ENCODE measurements around the gene GSN. TPM values are rescaled to one million over a fixed set of nuclear protein-coding genes. Genes with fewer than 3 reads are reported as not detected.

GSN gene
- total and polyA plus RNA-seq, 11 donors = 379 to 2,088 (median 689) TPM

DNA sequence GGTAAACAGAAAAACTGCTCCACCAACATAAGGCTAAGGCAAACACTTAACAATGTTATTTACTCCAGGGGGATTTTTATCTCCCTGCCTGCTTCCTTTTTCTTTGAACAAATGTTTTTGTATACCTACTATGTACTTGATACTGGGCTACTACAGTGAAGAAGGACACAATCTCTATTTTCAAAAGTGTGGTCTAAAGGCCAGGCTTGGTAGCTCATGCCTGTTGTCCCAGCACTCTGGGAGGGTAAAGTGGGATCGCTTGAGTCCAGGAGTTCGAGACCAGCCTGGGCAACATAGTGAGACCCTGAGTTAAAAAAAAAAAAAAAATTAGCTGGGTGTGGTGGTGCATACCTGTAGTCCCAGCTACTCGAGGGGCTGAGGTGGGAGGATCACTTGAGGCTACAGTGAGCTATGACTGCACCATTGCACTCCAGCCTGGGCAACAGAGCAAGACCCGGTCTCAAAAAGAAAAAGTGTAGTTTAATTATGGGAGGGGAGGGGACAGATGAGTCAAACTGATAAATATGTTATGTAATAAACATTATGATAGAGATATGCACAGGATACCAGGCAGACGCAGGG lies 98.7 kb downstream of the GSN start:
- peak overlapping the region in 11 of 12 donors; percentile 66 to 88 (median 79) for H3K4me3 ChIP-seq
- intact Hi-C loops (cut with DNase I) = no loop called here
- H3K27ac ChIP-seq = peak overlapping the region in 11 of 12 donors; percentile 91 to 99 (median 97)
- no peak for DNase-seq
- H3K4me1 ChIP-seq = peaks cover 23 to 86% (median 75%) of the 10 kb centered on the region in 12 donors
- H3K27me3 ChIP-seq = no peaks in the 10 kb centered on the region
- TF ChIP-seq POLR2A (IDR thresholded peaks at IDR 0.05) = no peak
- peaks cover 0 to 22% (median 14%) of the 10 kb centered on the region in 9 donors for H3K36me3 ChIP-seq
- WGBS, 4 donors = 60 to 73% (median 66%) methylated on average over 5 of the region's 5 CpGs
- no peaks in the 10 kb centered on the region for H3K9me3 ChIP-seq
- no peak for ATAC-seq

DNA sequence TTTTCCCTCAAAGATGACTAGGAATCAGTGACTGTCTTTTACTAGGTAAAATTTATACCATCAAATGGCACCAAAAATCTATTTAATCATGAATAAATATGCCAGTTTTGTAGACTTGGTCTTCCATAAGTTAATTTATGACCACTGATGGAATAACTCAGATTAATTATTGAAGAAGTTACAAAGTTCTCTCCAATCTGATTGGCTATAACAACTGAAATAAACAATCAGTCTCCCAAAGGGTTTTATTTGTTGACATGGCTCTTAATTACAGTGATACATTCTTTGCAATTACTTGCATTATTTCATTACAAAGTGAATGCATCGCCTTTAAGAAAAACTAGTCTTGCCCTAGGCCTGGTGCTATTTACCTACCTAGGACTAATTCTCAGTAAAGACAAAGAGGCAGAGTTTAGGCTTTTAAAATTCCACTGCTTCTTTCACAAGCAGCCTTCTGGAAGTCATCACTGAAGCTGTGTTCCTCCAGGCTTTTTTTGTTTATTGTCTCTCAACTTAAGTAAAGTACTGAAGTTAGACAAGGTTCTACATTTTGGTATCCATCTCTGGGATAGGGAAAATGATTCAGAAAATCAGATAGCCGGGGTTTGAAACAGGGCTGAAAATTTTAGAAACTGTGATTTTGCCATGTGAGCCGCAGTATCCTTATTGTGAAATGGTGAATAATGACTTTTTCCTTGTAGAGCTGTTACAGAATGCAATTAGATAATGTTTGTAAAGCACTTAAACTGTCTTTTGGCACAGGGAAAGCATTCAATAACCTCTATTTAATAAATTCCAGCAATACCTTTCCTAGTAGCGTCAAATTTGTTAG lies 99.6 kb downstream of the GSN start:
- ATAC-seq = no peak
- intact Hi-C loops (cut with DNase I) = no loop called here
- H3K4me1 ChIP-seq = peaks cover 15 to 86% (median 75%) of the 10 kb centered on the region in 12 donors
- DNase-seq = no peak
- no peaks in the 10 kb centered on the region for H3K27me3 ChIP-seq
- H3K9me3 ChIP-seq = no peaks in the 10 kb centered on the region
- peak overlapping the region; percentile 91 to 99 (median 96) for H3K27ac ChIP-seq
- peaks cover 0 to 22% (median 14%) of the 10 kb centered on the region in 9 donors for H3K36me3 ChIP-seq
- WGBS, 4 donors = 27 to 42% (median 37%) methylated on average over 4 of the region's 4 CpGs
- TF ChIP-seq POLR2A (IDR thresholded peaks at IDR 0.05) = no peak
- TF ChIP-seq, protein P1, sequence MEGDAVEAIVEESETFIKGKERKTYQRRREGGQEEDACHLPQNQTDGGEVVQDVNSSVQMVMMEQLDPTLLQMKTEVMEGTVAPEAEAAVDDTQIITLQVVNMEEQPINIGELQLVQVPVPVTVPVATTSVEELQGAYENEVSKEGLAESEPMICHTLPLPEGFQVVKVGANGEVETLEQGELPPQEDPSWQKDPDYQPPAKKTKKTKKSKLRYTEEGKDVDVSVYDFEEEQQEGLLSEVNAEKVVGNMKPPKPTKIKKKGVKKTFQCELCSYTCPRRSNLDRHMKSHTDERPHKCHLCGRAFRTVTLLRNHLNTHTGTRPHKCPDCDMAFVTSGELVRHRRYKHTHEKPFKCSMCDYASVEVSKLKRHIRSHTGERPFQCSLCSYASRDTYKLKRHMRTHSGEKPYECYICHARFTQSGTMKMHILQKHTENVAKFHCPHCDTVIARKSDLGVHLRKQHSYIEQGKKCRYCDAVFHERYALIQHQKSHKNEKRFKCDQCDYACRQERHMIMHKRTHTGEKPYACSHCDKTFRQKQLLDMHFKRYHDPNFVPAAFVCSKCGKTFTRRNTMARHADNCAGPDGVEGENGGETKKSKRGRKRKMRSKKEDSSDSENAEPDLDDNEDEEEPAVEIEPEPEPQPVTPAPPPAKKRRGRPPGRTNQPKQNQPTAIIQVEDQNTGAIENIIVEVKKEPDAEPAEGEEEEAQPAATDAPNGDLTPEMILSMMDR (IDR thresholded peaks at IDR 0.05) = no peak
- peak overlapping the region; percentile 19 to 88 (median 78) for H3K4me3 ChIP-seq

DNA sequence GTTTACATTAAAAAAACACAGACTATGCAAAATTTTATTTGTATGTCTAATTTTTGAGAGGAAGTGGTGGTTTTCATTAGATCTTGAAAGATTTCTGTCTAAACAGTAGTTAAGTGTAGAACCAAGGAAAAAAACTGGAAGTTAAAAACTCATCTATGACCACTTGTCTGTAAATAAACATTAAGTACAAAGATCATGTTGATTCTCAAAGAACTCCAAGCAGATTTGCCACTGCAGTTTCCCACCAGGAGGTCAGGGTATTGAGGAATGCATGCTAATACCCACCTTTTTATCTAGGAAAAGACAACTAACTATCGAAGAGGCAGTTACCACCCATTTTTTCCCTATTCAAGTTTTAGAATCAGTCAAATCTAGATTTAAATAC lies 100.2 kb downstream of the GSN start:
- TF ChIP-seq, protein P1 (IDR thresholded peaks at IDR 0.05) = no peak
- no peak for TF ChIP-seq POLR2A (IDR thresholded peaks at IDR 0.05)
- intact Hi-C loops (cut with DNase I) = no loop called here
- Histone ChIP-seq H3K27me3 (no peaks in the 10 kb centered on the region), H3K9me3 (no peaks in the 10 kb centered on the region), H3K27ac (peak overlapping the region; percentile 91 to 99 (median 96)), H3K36me3 (peaks cover 0 to 22% (median 14%) of the 10 kb centered on the region in 9 donors), H3K4me3 (peak overlapping the region; percentile 19 to 88 (median 78)), H3K4me1 (peaks cover 16 to 84% (median 75%) of the 10 kb centered on the region in 12 donors)
- 8 to 32% (median 19%) methylated on average over 1 of the region's 1 CpG for WGBS, 4 donors
- ATAC-seq (no peak), DNase-seq (no peak)

DNA sequence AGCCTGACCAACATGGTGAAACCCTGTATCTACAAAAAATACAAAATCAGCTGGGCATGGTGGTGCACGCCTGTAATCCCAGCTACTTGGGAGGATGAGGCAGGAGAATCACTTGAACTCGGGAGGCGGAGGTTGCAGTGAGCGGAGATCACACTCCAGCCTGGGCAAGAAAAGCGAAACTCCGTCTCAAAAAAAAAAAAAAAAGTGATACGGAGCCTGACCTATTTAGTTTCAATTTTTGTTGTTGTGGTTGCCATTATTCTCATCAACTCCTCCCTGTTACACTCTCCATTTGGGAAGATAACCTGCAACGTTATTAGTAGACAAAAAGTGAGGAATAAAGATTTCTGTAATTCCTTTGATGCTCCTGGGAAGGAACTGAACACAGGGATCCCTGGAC lies 100.8 kb downstream of the GSN start:
- no peaks in the 10 kb centered on the region for H3K9me3 ChIP-seq
- H3K36me3 ChIP-seq = peaks cover 0 to 22% (median 14%) of the 10 kb centered on the region in 9 donors
- peak overlapping the region; percentile 91 to 99 (median 96) for H3K27ac ChIP-seq
- TF ChIP-seq POLR2A (IDR thresholded peaks at IDR 0.05) = no peak
- TF ChIP-seq, protein P1 (IDR thresholded peaks at IDR 0.05) = no peak
- DNase-seq (no peak), ATAC-seq (no peak)
- 35 to 46% (median 38%) methylated on average over 8 of the region's 8 CpGs for WGBS, 4 donors
- peak overlapping the region; percentile 19 to 88 (median 78) for H3K4me3 ChIP-seq
- intact Hi-C loops (cut with DNase I) = loop anchor here in 1 of 10 donors (1.0 kb wide), 1 partner anchor 42 kb away; no protein-coding TSS in a partner anchor
- H3K4me1 ChIP-seq = peaks cover 15 to 84% (median 74%) of the 10 kb centered on the region in 12 donors
- no peaks in the 10 kb centered on the region for H3K27me3 ChIP-seq

All from heart left ventricle (tissue), 16 donors.